ENCODE measurements around the gene SLC1A7. TPM values are rescaled to one million over a fixed set of nuclear protein-coding genes. Genes with fewer than 3 reads are reported as not detected.

Gene SLC1A7

DNA sequence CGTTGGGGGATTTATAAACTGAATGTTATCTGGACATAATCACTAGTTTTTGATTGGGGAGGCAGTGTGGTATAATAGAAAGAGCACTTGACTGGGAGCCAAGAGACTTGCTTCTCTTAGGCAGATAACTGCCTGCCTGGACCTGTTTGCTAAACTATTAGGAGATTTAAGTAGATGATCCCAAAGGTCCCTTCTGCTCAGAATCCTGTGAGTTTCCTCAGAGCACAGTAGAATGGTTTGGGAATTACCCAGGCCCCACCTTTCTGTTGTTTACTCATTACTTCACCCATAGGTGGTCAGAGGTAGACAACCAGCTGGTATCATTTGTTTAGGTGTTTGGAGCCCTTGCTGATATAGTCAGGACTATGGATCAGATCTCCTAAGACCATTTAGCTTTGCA is 90.8 kb downstream of the SLC1A7 start:
- H3K9me3 ChIP-seq (replicated peaks; ENCODE audit: low read length) = no peaks in the 10 kb centered on the region
- peaks cover 11% of the 10 kb centered on the region for H3K4me1 ChIP-seq (ENCODE audit: control insufficient read depth, insufficient read depth, low read length)
- no peaks in the 10 kb centered on the region for H3K27me3 ChIP-seq (ENCODE audit: control insufficient read depth, insufficient read depth, low read length)
- H3K4me2 ChIP-seq (ENCODE audit: low read length) = no peak overlapping the region
- H3K4me3 ChIP-seq (ENCODE audit: low read length) = no peak overlapping the region
- H3K9ac ChIP-seq (ENCODE audit: low read depth, low read length) = no peak overlapping the region
- peaks cover 16% of the 10 kb centered on the region for H3K36me3 ChIP-seq (ENCODE audit: insufficient read depth, low read length)

- Histone ChIP-seq H3K27me3 (ENCODE audit: control insufficient read depth, insufficient read depth, low read length) (no peaks in the 10 kb centered on the region), H3K4me3 (ENCODE audit: low read length) (no peak overlapping the region), H3K36me3 (ENCODE audit: insufficient read depth, low read length) (peaks cover 16% of the 10 kb centered on the region), H3K9me3 (replicated peaks; ENCODE audit: low read length) (no peaks in the 10 kb centered on the region), H3K4me2 (ENCODE audit: low read length) (no peak overlapping the region), H3K4me1 (ENCODE audit: control insufficient read depth, insufficient read depth, low read length) (peaks cover 11% of the 10 kb centered on the region), H3K9ac (ENCODE audit: low read depth, low read length) (no peak overlapping the region)
Observed at GRCh38 chr1:53050310-53050709, 92.1 kb downstream of the SLC1A7 start.

DNA sequence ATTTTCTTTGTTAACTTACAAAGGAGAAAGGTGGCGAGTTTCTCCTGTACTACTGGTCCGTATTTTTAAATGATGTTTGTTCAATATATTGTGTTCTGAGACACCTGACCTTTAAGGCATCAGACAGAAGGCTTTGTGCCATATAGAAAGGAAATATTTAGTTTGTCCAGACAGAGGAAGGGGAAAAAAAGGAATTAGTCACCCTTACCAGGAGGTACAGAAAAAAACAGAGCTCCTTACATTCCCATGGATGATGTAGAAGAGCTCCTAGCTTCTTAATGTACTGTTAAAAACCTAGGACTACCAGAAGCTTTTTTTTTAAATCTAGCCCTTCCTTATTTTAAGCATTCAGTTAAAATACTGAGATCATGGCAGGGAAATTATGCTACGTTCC is 92.9 kb downstream of the SLC1A7 start:
- H3K36me3 ChIP-seq (ENCODE audit: insufficient read depth, low read length) = peaks cover 16% of the 10 kb centered on the region

DNA sequence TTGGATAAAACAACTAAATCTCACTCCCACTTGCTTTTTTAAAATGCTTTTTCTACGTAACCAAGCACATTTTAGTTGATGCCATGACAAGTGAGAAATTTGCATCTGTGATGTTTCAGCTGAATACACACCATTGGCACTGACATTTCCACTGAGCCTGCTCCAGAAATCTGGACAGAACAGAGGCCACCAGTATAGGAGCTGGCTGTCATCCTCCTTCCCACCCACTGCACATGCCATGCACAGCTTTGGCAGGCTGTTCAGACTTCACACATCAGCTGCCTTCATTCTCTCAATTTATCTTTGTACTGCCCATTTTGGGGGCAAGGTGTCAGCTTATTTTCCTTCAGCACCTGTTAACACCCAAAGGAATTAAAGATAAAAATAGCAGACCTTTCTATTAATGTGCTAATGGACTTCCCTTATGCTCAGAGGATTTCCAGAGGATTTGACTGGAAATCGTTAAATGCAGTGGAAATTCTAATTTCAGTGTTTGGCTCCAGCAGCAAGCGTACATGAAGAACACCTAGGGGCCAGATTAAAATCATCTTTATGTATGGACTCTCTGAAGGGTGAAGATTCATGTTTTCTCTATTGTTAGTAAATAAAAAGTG is 93.4 kb downstream of the SLC1A7 start:
- Histone ChIP-seq H3K9me3 (replicated peaks; ENCODE audit: low read length) (no peaks in the 10 kb centered on the region), H3K36me3 (ENCODE audit: insufficient read depth, low read length) (peaks cover 16% of the 10 kb centered on the region), H3K4me1 (ENCODE audit: control insufficient read depth, insufficient read depth, low read length) (peaks cover 11% of the 10 kb centered on the region), H3K27me3 (ENCODE audit: control insufficient read depth, insufficient read depth, low read length) (no peaks in the 10 kb centered on the region), H3K4me2 (ENCODE audit: low read length) (no peak overlapping the region), H3K9ac (ENCODE audit: low read depth, low read length) (no peak overlapping the region), H3K4me3 (ENCODE audit: low read length) (no peak overlapping the region)

More for the DNA sequence above, 92.9 kb downstream of the SLC1A7 start:
- Histone ChIP-seq H3K4me3 (ENCODE audit: low read length) (no peak overlapping the region), H3K4me1 (ENCODE audit: control insufficient read depth, insufficient read depth, low read length) (peaks cover 11% of the 10 kb centered on the region), H3K4me2 (ENCODE audit: low read length) (no peak overlapping the region), H3K27me3 (ENCODE audit: control insufficient read depth, insufficient read depth, low read length) (no peaks in the 10 kb centered on the region), H3K9ac (ENCODE audit: low read depth, low read length) (no peak overlapping the region), H3K9me3 (replicated peaks; ENCODE audit: low read length) (no peaks in the 10 kb centered on the region)

- no peaks in the 10 kb centered on the region for H3K27me3 ChIP-seq (ENCODE audit: control insufficient read depth, insufficient read depth, low read length)
- no peak overlapping the region for H3K4me3 ChIP-seq (ENCODE audit: low read length)
- H3K4me2 ChIP-seq (ENCODE audit: low read length) = no peak overlapping the region
- peaks cover 11% of the 10 kb centered on the region for H3K4me1 ChIP-seq (ENCODE audit: control insufficient read depth, insufficient read depth, low read length)
- H3K9ac ChIP-seq (ENCODE audit: low read depth, low read length) = no peak overlapping the region
- peaks cover 16% of the 10 kb centered on the region for H3K36me3 ChIP-seq (ENCODE audit: insufficient read depth, low read length)
- no peaks in the 10 kb centered on the region for H3K9me3 ChIP-seq (replicated peaks; ENCODE audit: low read length)
Observed at GRCh38 chr1:53047737-53048736, 94.4 kb downstream of the SLC1A7 start.

- Histone ChIP-seq H3K36me3 (ENCODE audit: insufficient read depth, low read length) (peaks cover 13% of the 10 kb centered on the region), H3K9ac (ENCODE audit: low read depth, low read length) (no peak overlapping the region), H3K27me3 (ENCODE audit: control insufficient read depth, insufficient read depth, low read length) (no peaks in the 10 kb centered on the region), H3K9me3 (replicated peaks; ENCODE audit: low read length) (no peaks in the 10 kb centered on the region), H3K4me2 (ENCODE audit: low read length) (no peak overlapping the region), H3K4me3 (ENCODE audit: low read length) (no peak overlapping the region), H3K4me1 (ENCODE audit: control insufficient read depth, insufficient read depth, low read length) (peaks cover 11% of the 10 kb centered on the region)
Observed at GRCh38 chr1:53046930-53047329, 95.5 kb downstream of the SLC1A7 start.

DNA sequence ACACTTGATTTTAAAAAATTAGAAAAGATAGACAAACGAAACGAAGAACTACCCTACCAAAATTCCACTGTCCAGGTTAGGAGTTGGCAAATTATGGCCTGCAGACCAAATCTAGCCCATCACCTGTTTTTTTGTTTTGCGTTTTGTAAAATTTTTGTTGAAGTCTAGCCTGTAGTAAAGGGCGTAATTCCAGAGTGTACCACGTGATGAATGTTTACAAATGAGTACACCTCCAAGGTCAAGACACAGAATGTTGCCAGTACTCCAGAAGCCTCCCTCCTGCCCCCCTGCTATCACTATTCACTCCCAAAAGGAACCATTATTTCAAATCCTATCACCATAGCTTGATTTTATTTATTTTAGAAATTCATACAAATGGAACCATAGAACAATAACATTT is 97.5 kb downstream of the SLC1A7 start:
- H3K36me3 ChIP-seq (ENCODE audit: insufficient read depth, low read length) = peaks cover 15% of the 10 kb centered on the region
- no peaks in the 10 kb centered on the region for H3K9me3 ChIP-seq (replicated peaks; ENCODE audit: low read length)
- H3K27me3 ChIP-seq (ENCODE audit: control insufficient read depth, insufficient read depth, low read length) = no peaks in the 10 kb centered on the region
- H3K4me1 ChIP-seq (ENCODE audit: control insufficient read depth, insufficient read depth, low read length) = peaks cover 11% of the 10 kb centered on the region
- H3K9ac ChIP-seq (ENCODE audit: low read depth, low read length) = no peak overlapping the region
- H3K4me3 ChIP-seq (ENCODE audit: low read length) = no peak overlapping the region
- H3K4me2 ChIP-seq (ENCODE audit: low read length) = no peak overlapping the region

DNA sequence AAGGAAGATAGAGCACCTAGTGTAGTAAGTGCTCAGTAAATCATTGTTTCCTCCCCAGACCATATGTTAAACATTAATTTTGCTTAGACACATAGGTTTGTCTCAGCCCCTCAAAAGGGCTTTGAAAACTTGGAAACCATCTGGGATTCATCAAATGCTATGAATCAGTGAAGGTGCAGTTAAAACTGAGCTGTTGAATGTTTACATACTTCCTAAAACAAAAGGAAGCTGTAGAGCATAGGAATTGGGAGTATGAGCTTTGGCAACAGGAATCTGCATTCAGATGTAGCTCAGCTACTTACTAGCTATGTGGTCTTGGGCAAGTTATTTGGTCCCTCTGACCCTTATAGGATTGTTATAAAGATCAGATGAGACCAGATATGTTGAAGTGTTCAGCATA is 99.2 kb downstream of the SLC1A7 start:
- no peaks in the 10 kb centered on the region for H3K27me3 ChIP-seq (ENCODE audit: control insufficient read depth, insufficient read depth, low read length)
- H3K9ac ChIP-seq (ENCODE audit: low read depth, low read length) = no peak overlapping the region
- no peak overlapping the region for H3K4me2 ChIP-seq (ENCODE audit: low read length)
- peaks cover 21% of the 10 kb centered on the region for H3K36me3 ChIP-seq (ENCODE audit: insufficient read depth, low read length)
- H3K4me1 ChIP-seq (ENCODE audit: control insufficient read depth, insufficient read depth, low read length) = peaks cover 11% of the 10 kb centered on the region
- H3K9me3 ChIP-seq (replicated peaks; ENCODE audit: low read length) = no peaks in the 10 kb centered on the region
- H3K4me3 ChIP-seq (ENCODE audit: low read length) = no peak overlapping the region

- Histone ChIP-seq H3K36me3 (ENCODE audit: insufficient read depth, low read length) (peaks cover 15% of the 10 kb centered on the region), H3K4me2 (ENCODE audit: low read length) (no peak overlapping the region), H3K27me3 (ENCODE audit: control insufficient read depth, insufficient read depth, low read length) (no peaks in the 10 kb centered on the region), H3K4me1 (ENCODE audit: control insufficient read depth, insufficient read depth, low read length) (no peaks in the 10 kb centered on the region), H3K4me3 (ENCODE audit: low read length) (no peak overlapping the region), H3K9ac (ENCODE audit: low read depth, low read length) (no peak overlapping the region), H3K9me3 (replicated peaks; ENCODE audit: low read length) (no peaks in the 10 kb centered on the region)
Observed at GRCh38 chr1:53038566-53038965, 103.9 kb downstream of the SLC1A7 start.

Small RNA genes within 50 kb of the gene (small RNA-seq; reads per million reads assigned to genes)
- gene HIGD1AP11 = not detected
